Vagina (tissue), 2 donors: ENCODE data around the gene PIEZO1. TPM values are rescaled to one million over a fixed set of nuclear protein-coding genes. Genes with fewer than 3 reads are reported as not detected.

Source experiments
- DNase-seq, 2 donors: peaks; one replicate each; pipeline ENCODE4 v3.0.0-alpha.2; 2017; ENCODE audit errors: extremely low spot score in 2 of 2
- H3K27ac ChIP-seq: fragments of 200-600 bp; sonication (generic); one replicate; pipeline ENCODE4 v1.5.1; 2019
- H3K27me3 ChIP-seq: fragments of 200-600 bp; sonication (generic); one replicate; pipeline ENCODE4 v1.5.1; 2019
- H3K36me3 ChIP-seq, 2 donors: fragments of 200-600 bp; sonication (generic); one replicate each; pipeline ENCODE4 v1.5.1; 2017 to 2019
- H3K4me1 ChIP-seq: fragments of 200-600 bp; sonication (generic); one replicate; pipeline ENCODE4 v1.5.1; 2019
- H3K4me3 ChIP-seq, 2 donors: fragments of 200-600 bp; sonication (generic); 1 replicate in 1 of 2; 2 replicates in 1 of 2; pipeline ENCODE4 v1.5.1; 2016 to 2019
- H3K9me3 ChIP-seq: fragments of 200-600 bp; sonication (generic); one replicate; pipeline ENCODE4 v1.5.1; 2019
- CTCF ChIP-seq, 3 experiments: fragments of 450-650 bp in 2 of 3; fragments of 200-600 bp in 1 of 3; sonication (generic) in 1 of 3; IDR thresholded peaks; one replicate each; pipeline ENCODE4 v1.5.1; 2017 to 2019; ENCODE audit warnings: antibody characterized with exemption in 3 of 3, mild to moderate bottlenecking in 2 of 3, moderate library complexity in 2 of 3
- POLR2A ChIP-seq, 2 donors: fragments of 450-650 bp; IDR thresholded peaks; one replicate each; pipeline ENCODE4 v1.6.1; 2017; ENCODE audit warnings: antibody characterized with exemption in 2 of 2, mild to moderate bottlenecking in 2 of 2, moderate library complexity in 2 of 2
- POLR2AphosphoS5 ChIP-seq, 2 donors: sonication (generic); formaldehyde crosslinking; IDR thresholded peaks; one replicate each; pipeline ENCODE4 v1.9.0; 2017; ENCODE audit warnings: antibody characterized with exemption in 2 of 2, mild to moderate bottlenecking in 2 of 2, low read depth in 1 of 2; ENCODE audit not compliant: insufficient read depth in 1 of 2
- intact Hi-C: fragments of 100-400 bp; cut with DNase I; formaldehyde crosslinking; loops from one replicate; pipeline ENCODE4 v1.15.1; 2023
- total RNA-seq: library from RNA; depleted of rRNA; stranded (reverse); fragments of >200 nt; gene quantifications from one replicate; pipeline ENCODE4 v1.2.3, GENCODE V29; 2016

The PIEZO1 gene
- total RNA-seq, 1 donor from 2014 or later: 184 TPM

GRCh38 chr16:88806491-88807111 lies 21.6 kb upstream of the PIEZO1 start:
- no peak overlapping the region for H3K27ac ChIP-seq
- H3K27me3 ChIP-seq: no peaks in the 10 kb centered on the region
- H3K36me3 ChIP-seq: peaks cover 0 to 12% of the 10 kb centered on the region in 2 donors
- DNase-seq: no peak
- no peak overlapping the region for H3K4me3 ChIP-seq
- intact Hi-C loops: no loop called here
- peaks cover 46% of the 10 kb centered on the region for H3K4me1 ChIP-seq
- TF ChIP-seq POLR2A (IDR thresholded peaks at IDR 0.05): no peak
- no peak for TF ChIP-seq POLR2AphosphoS5 (IDR thresholded peaks at IDR 0.05; ENCODE audit: insufficient read depth in 1 of 2, low read depth in 1 of 2)
- TF ChIP-seq CTCF (IDR thresholded peaks at IDR 0.05): no peak
- H3K9me3 ChIP-seq: no peaks in the 10 kb centered on the region

- Histone ChIP-seq H3K27me3 (no peaks in the 10 kb centered on the region), H3K36me3 (peaks cover 0 to 12% of the 10 kb centered on the region in 2 donors), H3K4me1 (peaks cover 42% of the 10 kb centered on the region), H3K9me3 (no peaks in the 10 kb centered on the region), H3K4me3 (no peak overlapping the region), H3K27ac (no peak overlapping the region)
- no peak for TF ChIP-seq POLR2A (IDR thresholded peaks at IDR 0.05)
- no peak for TF ChIP-seq POLR2AphosphoS5 (IDR thresholded peaks at IDR 0.05; ENCODE audit: insufficient read depth in 1 of 2, low read depth in 1 of 2)
- no peak for DNase-seq
- intact Hi-C loops: no loop called here
Observed at GRCh38 chr16:88805887-88806393, 20.9 kb upstream of the PIEZO1 start.

- DNase-seq: no peak
- Histone ChIP-seq H3K27me3 (no peaks in the 10 kb centered on the region), H3K9me3 (no peaks in the 10 kb centered on the region), H3K4me1 (peaks cover 36% of the 10 kb centered on the region), H3K36me3 (peaks cover 0 to 12% of the 10 kb centered on the region in 2 donors), H3K27ac (no peak overlapping the region), H3K4me3 (no peak overlapping the region)
- TF ChIP-seq CTCF (IDR thresholded peaks at IDR 0.05): no peak
- TF ChIP-seq POLR2A (IDR thresholded peaks at IDR 0.05): no peak
- no peak for TF ChIP-seq POLR2AphosphoS5 (IDR thresholded peaks at IDR 0.05; ENCODE audit: insufficient read depth in 1 of 2, low read depth in 1 of 2)
- intact Hi-C loops: no loop called here
Observed at GRCh38 chr16:88805340-88805715, 20.3 kb upstream of the PIEZO1 start.

- Histone ChIP-seq H3K27ac (no peak overlapping the region), H3K27me3 (no peaks in the 10 kb centered on the region)
Observed at GRCh38 chr16:88804552-88805339, 19.7 kb upstream of the PIEZO1 start.

GRCh38 chr16:88804173-88804551 lies 19.1 kb upstream of the PIEZO1 start:
- H3K27ac ChIP-seq: no peak overlapping the region
- no peak for DNase-seq
- peaks cover 0 to 6% of the 10 kb centered on the region in 2 donors for H3K36me3 ChIP-seq
- intact Hi-C loops: no loop called here
- H3K27me3 ChIP-seq: no peaks in the 10 kb centered on the region
- peaks cover 25% of the 10 kb centered on the region for H3K4me1 ChIP-seq
- TF ChIP-seq POLR2AphosphoS5 (IDR thresholded peaks at IDR 0.05; ENCODE audit: insufficient read depth in 1 of 2, low read depth in 1 of 2): no peak
- TF ChIP-seq POLR2A (IDR thresholded peaks at IDR 0.05): no peak
- no peak for TF ChIP-seq CTCF (IDR thresholded peaks at IDR 0.05)
- H3K4me3 ChIP-seq: peak overlapping the region; percentile 54 to 65
- H3K9me3 ChIP-seq: no peaks in the 10 kb centered on the region

More at GRCh38 chr16:88804552-88805339, 19.7 kb upstream of the PIEZO1 start:
- peaks cover 30% of the 10 kb centered on the region for H3K4me1 ChIP-seq
- H3K4me3 ChIP-seq: no peak overlapping the region
- intact Hi-C loops: no loop called here
- TF ChIP-seq CTCF (IDR thresholded peaks at IDR 0.05): no peak
- DNase-seq: no peak
- no peaks in the 10 kb centered on the region for H3K9me3 ChIP-seq
- H3K36me3 ChIP-seq: peaks cover 0 to 11% of the 10 kb centered on the region in 2 donors
